Ascending aorta (tissue), 2 donors: ENCODE results near the gene CTCF. TPM values are rescaled to one million over a fixed set of nuclear protein-coding genes. Genes with fewer than 3 reads are reported as not detected.

Experiments used
- DNase-seq, 2 donors: peaks; one replicate each; pipeline ENCODE4 v3.0.0-alpha.2; 2019; ENCODE audit warnings: low spot score in 2 of 2
- H3K27ac ChIP-seq, 2 donors: fragments of 200-600 bp; sonication (generic); one replicate each; pipeline ENCODE4 v1.5.1; 2016 to 2017; ENCODE audit warnings: mild to moderate bottlenecking in 1 of 2
- H3K27me3 ChIP-seq: fragments of 200-600 bp; sonication (generic); one replicate; pipeline ENCODE4 v1.5.1; 2017
- H3K36me3 ChIP-seq, 2 donors: fragments of 200-600 bp; sonication (generic); one replicate each; pipeline ENCODE4 v1.5.1; 2016
- H3K4me1 ChIP-seq, 2 donors: fragments of 200-600 bp; sonication (generic); one replicate each; pipeline ENCODE4 v1.5.1; 2016 to 2017; ENCODE audit warnings: mild to moderate bottlenecking in 1 of 2
- H3K4me3 ChIP-seq, 2 donors: fragments of 200-600 bp; sonication (generic); one replicate each; pipeline ENCODE4 v1.5.1; 2016 to 2017; ENCODE audit warnings: mild to moderate bottlenecking in 1 of 2
- H3K9me3 ChIP-seq, 2 donors: fragments of 200-600 bp; sonication (generic); one replicate each; pipeline ENCODE4 v1.5.1; 2016
- CTCF ChIP-seq, 3 experiments: fragments of 200-600 bp in 2 of 3; fragments of 450-650 bp in 1 of 3; sonication (generic) in 2 of 3; IDR thresholded peaks; one replicate each; pipeline ENCODE4 v1.5.1; 2016 to 2019; ENCODE audit warnings: antibody characterized with exemption in 3 of 3, mild to moderate bottlenecking in 1 of 3, moderate library complexity in 1 of 3
- intact Hi-C: fragments of 100-400 bp; cut with DNase I; formaldehyde crosslinking; loops from one replicate; pipeline ENCODE4 v1.15.1; 2023
- total RNA-seq: library from RNA; depleted of rRNA; stranded (reverse); fragments of >200 nt; gene quantifications from one replicate; pipeline ENCODE4 v1.1.0, GENCODE V29; 2016

The CTCF gene
- total RNA-seq, 1 donor from 2014 or later, result 38.6 TPM

GRCh38 chr16:67649494-67649931 is 87.2 kb downstream of the CTCF start:
- H3K27me3 ChIP-seq, result peaks cover 45% of the 10 kb centered on the region
- no peak overlapping the region for H3K4me3 ChIP-seq
- H3K27ac ChIP-seq, result no peak overlapping the region
- no peak for DNase-seq
- H3K4me1 ChIP-seq, result peaks cover 5 to 12% of the 10 kb centered on the region in 2 donors
- no peaks in the 10 kb centered on the region for H3K9me3 ChIP-seq
- no peak for TF ChIP-seq CTCF (IDR thresholded peaks at IDR 0.05)
- intact Hi-C loops, result no loop called here
- no peaks in the 10 kb centered on the region for H3K36me3 ChIP-seq

- Histone ChIP-seq H3K4me1 (peaks cover 5 to 8% of the 10 kb centered on the region in 2 donors), H3K27ac (no peak overlapping the region), H3K9me3 (no peaks in the 10 kb centered on the region), H3K27me3 (peaks cover 40% of the 10 kb centered on the region), H3K36me3 (no peaks in the 10 kb centered on the region), H3K4me3 (no peak overlapping the region)
- no peak for DNase-seq
- intact Hi-C loops, result no loop called here
- TF ChIP-seq CTCF (IDR thresholded peaks at IDR 0.05), result no peak
These were observed 87.7 kb downstream of the CTCF start for GRCh38 chr16:67650023-67650422.

GRCh38 chr16:67651039-67651438 is 88.7 kb downstream of the CTCF start:
- Histone ChIP-seq H3K27me3 (peaks cover 30% of the 10 kb centered on the region), H3K4me1 (peaks cover 5 to 7% of the 10 kb centered on the region in 2 donors), H3K27ac (no peak overlapping the region), H3K36me3 (no peaks in the 10 kb centered on the region), H3K9me3 (no peaks in the 10 kb centered on the region), H3K4me3 (no peak overlapping the region)
- DNase-seq, result no peak
- TF ChIP-seq CTCF (IDR thresholded peaks at IDR 0.05), result no peak
- intact Hi-C loops, result no loop called here

GRCh38 chr16:67651847-67652246 is 89.5 kb downstream of the CTCF start:
- TF ChIP-seq CTCF (IDR thresholded peaks at IDR 0.05), result no peak
- peaks cover 0 to 4% of the 10 kb centered on the region in 2 donors for H3K36me3 ChIP-seq
- no peak overlapping the region for H3K27ac ChIP-seq
- no peaks in the 10 kb centered on the region for H3K9me3 ChIP-seq
- no peak overlapping the region for H3K4me3 ChIP-seq
- peaks cover 5 to 7% of the 10 kb centered on the region in 2 donors for H3K4me1 ChIP-seq
- H3K27me3 ChIP-seq, result peaks cover 27% of the 10 kb centered on the region
- intact Hi-C loops, result no loop called here
- DNase-seq, result no peak

- TF ChIP-seq CTCF (IDR thresholded peaks at IDR 0.05), result no peak
- Histone ChIP-seq H3K4me3 (peak overlapping the region; percentile 43 to 54), H3K4me1 (peaks cover 5 to 7% of the 10 kb centered on the region in 2 donors), H3K9me3 (no peaks in the 10 kb centered on the region), H3K27me3 (peaks cover 25% of the 10 kb centered on the region), H3K27ac (no peak overlapping the region), H3K36me3 (peaks cover 0 to 6% of the 10 kb centered on the region in 2 donors)
- no peak for DNase-seq
- intact Hi-C loops, result no loop called here
These were observed 90.3 kb downstream of the CTCF start for GRCh38 chr16:67652578-67653127.
